Fibroblast of skin of right quadriceps (primary cell): Measurements from ENCODE around the gene CDCP1.

ENCODE experiments used
- DNase-seq: peaks from one replicate; pipeline ENCODE4 v3.0.0-alpha.2; 2013

Gene CDCP1

DNA sequence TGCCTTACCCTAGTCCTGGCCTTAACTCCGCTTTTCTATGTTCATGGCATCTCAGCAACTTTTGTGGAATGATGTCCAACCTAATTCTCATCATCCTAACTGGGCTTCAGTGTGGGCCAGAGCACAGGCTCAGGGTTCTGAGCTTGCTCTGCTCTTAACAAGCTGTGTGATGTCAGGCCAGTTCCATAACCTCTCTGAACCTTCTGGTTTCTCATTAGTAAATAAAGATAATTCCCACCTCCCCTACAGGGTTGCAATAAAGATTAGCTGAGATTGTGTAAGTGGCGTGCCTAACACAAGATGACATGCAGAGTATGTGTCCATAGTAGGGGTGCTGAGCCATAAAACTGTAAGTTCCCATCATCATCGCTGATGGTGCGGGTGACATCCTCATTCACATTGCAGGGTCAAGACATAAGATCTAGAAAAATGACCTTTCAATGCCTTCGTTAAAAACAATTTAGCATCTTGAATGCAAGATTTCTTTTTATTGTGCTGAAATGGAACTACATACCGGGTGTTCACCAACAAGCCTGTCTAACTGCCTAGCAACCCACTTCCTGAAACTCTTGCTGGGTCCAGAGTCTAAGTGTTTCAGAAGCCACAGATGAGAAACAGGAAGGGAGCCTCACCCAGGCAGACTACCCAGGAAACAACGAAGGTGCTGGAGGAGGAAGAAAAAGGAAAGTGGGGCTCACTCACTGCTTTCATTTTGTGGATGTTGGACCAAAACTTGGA, 36.2 kb downstream of the CDCP1 start:
- DNase-seq = no peak

- DNase-seq = no peak
Observed at GRCh38 chr3:45106874-45107273, 39.3 kb downstream of the CDCP1 start.

DNA sequence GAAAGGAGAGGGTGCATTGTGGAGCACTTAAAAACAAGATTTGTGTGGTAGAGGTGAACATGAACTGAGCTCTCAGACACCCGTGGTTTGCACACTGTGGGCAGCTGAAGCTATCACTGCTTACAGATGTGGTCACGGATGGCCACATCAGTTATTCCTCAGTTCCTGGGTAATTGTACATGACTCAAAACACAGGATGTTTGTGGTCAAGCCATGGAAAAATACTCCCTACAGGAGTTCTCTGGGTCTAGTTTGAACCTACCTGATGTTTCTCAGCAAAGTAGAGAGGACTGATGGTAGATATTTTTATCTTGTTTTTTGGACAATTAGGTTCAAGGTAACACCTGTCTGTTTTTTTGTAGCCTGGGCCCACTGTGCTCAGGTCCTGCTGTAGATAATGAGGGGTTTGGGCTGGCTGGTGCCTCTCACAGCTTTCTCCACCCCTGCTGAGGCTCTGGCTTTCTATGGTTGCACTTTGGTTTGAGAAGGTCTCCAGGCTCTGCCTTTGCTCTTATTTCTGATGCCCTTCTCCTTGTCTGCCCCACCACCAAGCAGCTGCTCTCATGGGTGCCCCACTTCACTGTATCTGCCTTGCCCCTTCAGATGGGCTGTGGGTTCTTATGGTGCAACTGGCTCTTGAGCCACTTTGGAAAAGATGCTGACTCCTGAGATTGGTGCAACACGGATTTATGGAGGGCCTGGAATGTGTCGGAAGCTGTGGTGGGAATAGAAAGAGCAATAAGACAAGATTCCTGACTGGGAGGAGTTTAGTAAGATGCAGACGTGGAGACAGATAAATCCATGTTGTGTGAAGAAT, 40.1 kb downstream of the CDCP1 start:
- DNase-seq = peak; percentile 85

GRCh38 chr3:45104715-45105711, 41.2 kb downstream of the CDCP1 start:
- DNase-seq = peak; percentile 65

- no peak for DNase-seq
Observed at GRCh38 chr3:45103753-45104714, 42.1 kb downstream of the CDCP1 start.

DNA sequence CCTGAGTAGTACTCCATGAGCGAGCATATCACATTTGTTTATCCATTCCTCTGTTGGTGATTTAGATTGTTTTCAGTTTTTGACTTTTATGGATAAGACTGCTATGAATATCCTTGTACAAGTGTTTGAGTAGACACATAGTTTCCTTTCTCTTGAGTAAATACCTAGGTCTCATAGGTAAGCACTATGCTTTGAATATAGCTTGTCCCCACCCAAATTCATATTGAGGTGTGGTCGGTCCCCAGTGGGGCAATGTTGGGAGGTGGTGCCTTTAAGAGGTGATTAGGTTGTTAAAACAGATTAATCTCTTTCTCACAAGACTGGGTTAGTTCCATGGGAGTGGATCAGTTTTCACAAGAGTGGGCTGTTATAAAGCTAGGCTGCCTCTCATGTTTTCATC, 42.8 kb downstream of the CDCP1 start:
- no peak for DNase-seq

GRCh38 chr3:45100981-45101407, 45.2 kb downstream of the CDCP1 start:
- peak; percentile 91 for DNase-seq

DNA sequence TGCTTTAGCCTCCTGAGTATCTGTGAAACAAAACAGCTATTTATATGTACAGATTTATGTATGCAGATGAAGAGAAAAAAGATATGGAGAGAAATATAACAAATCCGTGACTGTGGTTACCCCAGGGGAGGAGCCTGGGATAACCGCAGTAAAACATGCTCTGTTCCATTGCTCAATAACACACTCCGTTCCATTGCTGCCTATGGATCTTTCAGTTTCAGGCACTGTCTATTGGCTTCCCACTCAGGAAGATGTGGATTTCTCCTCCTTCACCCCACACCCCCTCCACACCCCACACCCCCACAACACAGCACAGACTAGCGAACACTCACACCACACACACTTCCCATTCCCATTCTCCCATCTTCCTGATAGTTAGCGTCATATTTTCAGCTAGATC, 47.9 kb downstream of the CDCP1 start:
- peak; percentile 50 for DNase-seq

- no peak for DNase-seq
Observed at GRCh38 chr3:45097296-45097883, 48.8 kb downstream of the CDCP1 start.

DNA sequence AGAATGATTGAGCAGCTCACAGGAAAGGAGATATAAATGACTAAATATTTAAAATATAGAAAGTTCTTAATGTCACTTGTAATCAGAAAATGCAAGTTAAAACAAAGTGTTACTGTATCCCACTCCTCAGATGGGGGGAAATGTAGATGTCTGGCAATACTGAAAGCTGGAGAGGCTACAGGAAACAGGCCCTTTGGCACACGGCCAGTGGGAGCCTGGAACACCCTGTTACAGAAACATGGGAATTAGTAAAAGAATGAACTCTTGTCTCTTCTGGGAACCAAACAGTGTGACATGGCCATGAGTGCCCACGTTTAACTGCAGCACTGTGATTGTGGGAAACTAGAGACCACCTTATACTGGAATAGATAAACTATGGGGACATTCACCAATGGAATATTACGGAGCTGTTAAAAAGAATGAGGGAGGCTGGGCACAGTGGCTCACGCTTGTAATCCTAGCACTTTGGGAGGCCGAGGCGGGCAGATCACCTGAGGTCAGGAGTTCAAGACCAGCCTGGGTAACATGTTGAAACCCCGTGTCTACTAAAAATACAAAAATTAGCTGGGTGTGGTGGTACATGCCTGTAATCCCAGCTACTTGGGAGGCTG, 50.2 kb downstream of the CDCP1 start:
- no peak for DNase-seq

GRCh38 chr3:45093176-45093575, 53.0 kb downstream of the CDCP1 start:
- DNase-seq = no peak

DNA sequence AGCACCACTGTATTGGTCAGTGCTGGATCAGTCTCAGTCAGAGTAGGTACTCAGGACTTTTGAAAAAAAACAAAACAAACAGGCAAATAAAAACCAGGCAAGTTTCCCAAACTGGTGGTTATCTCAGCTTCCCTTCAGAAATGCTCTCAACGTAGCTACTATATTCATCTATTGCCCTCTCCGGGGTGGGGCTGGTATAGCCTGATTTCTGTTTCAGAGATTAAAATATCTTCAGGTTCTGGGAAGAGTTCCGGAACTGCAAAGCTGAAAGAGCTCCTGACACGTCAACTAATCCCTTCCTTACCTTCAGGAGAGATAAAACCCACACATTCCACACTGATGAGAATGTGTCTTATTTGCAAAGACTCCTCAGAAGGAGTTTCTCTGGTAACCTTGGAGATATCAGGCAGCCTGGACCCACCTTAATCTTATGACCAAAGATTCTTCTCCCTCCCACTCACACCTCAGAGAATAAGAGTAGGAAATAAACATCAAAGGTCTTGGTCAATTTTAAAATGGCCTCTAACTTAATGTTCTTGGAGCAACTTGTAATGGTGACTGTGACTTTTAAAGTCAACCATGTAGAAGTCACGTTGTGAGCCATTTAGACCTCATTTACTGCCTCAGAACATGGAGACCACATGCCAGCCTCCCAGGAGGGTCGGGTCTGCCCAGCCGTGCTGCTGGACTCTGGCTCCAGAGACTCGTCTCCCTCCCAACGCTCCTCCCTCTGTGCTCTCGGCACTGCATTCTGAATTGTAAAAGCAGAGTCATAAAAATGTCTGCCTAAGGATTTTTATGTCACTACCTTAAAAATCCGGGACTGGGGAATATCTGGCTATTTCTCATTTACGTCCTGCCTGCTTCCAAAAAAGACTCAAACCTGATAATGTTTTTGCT, 53.8 kb downstream of the CDCP1 start:
- DNase-seq = peak; percentile 80

DNA sequence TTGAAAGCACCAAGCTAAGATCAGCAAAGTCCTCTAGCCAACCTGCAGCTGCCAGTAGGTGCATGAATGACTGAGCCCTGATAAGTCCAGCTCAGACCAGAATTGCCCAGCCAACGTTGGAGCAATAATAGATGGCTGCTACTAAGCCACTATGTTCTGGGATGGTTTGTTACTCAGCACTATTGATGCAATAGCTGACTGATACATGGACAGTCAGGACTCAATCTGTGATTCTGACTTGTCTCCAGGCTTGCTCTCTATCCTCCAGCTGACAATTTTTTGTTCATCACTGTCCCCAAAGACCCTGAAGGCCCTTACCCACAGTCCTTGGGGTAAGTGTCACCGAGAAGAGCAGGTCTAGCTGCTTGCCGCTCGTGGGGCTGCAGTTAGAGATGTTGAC, 55.3 kb downstream of the CDCP1 start:
- no peak for DNase-seq

DNA sequence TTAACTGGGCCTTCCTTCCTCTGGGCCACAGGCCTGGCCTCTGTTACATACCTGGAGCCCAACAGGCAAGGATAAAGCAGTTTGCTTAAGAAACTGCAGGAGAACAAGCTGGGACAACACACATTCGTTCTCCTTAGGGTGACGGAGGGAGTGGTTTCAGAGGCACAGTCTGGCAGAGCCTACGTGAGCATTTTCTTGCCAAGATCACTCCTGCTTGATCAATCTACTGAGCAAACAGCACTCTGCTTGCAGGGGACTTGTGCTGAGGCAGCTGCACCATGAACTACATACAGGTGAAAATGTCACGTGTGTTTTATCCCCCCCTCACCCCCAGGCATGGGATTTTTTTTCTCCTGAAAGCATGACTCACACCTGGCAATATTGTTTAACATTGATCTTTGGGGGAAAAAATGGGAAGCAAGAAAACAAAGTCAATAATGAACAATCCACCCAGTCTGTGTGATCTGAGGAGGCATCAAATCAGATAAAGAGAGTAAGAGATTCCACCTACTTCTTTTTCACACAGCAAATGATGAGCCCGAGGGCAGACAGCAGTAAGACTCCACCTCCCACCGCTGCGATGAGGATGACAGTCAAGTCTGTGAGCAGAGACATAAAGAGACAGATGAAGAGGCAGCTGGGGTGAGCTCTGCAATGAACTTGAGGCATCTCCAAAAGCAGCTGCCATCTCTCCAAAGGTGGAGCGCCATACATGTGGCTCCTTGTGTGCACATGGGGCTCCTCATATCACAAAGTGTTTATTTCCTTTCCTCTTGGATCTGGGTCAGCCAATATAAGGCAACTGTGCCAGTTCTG, 57.4 kb downstream of the CDCP1 start:
- DNase-seq = no peak

DNA sequence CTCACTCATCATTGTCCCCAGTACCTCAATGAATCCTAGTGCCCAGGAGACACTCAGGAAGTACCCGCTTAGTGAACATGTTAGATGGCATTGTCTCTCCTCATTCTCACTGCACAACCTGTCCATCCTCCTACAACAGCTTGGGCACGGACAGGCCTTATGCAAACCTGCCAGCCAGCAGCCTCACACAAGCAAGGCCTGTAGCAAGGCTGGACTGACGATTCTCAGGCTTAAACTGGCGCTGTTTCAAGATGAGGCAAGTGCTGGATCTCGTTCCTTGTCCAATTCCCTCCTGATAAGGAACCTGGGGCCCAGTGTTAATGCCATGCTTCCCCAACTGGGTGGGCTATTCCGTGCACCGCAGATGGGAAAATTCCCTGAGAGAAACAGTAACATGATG, 59.0 kb downstream of the CDCP1 start:
- no peak for DNase-seq

DNA sequence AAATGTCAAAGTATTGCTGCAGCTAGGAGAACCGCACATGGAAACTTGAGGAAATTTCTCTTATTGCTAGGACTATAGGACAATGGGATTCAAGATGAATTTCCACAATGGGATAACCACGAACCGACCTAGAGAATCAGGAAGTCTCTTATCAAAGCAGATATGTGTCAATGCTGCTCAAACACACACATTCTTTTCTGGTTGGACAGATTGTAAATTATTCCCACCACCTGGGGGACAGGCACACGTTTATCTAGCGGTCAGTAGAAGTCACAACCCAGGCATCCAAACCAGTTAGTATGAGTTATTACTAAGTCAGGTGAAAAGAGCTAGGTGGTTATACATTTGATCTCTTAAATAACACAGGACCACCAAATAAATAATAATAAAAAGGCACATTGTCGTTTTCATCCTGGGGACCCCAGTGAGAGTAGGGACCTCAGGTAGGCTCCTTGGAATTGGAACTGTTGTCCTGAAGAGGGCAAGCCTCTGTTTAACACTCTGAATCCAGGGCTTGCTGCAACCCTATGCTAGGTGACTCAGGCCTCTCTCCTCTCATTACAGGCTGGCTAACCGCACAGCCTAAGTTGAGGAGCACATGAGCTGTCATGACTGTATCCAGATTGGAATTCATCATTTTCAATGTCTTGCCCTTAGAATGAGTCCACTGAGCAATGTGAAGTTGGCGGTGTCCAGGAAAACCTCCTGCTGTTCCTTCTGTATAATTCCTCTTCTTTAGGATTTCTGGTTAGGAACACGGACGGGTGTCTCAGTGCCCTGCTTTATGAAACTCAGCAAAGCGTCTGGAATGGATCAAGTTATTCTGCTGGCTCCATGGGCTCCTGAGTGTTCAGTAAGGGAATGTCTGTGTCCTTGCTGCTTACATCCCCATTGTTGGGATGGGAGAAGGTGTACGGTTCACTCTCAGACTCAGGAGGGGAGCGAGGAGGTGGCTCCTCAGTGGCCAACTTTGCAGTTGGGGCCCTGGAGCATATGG, 61.1 kb downstream of the CDCP1 start:
- peak; percentile 96 for DNase-seq

GRCh38 chr3:45084361-45084760, 61.8 kb downstream of the CDCP1 start:
- DNase-seq = no peak

DNA sequence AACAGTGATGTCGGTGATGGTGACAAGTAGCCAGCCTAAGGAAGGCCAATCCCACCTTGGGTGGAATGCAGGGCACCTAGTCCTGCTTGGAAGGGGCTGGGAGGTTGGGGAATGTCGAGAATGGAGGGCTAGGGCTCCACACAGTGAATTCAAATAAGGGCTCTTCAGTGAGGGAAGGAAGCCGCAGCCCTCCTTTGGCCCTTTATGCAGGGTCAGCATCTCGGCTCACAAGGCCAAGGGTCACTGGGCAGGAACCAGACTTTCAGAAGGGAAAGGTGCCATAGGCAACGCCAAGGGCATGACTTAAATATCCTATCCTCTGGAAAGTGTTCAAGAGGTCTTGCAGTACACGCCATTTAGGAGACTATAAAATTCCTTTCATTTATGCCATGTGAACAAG, 63.2 kb downstream of the CDCP1 start:
- DNase-seq = no peak
